ENCODE data around the gene KCNAB2.

- TF ChIP-seq EZH2 (IDR thresholded peaks at IDR 0.05; ENCODE audit: insufficient read depth, poor library complexity, severe bottlenecking) (no peak), EZH2phosphoT487 (IDR thresholded peaks at IDR 0.05; ENCODE audit: insufficient read depth, low read depth) (no peak)
These were observed 23.5 kb upstream of the KCNAB2 start for GRCh38 chr1:6022193-6022592.

Measured in GM23248 (cell line).